Neural crest cell (in vitro differentiated cells): Measurements from ENCODE around the gene MPRIP. TPM values are rescaled to one million over a fixed set of nuclear protein-coding genes. Genes with fewer than 3 reads are reported as not detected.

Experiments
- DNase-seq: peaks from one replicate; pipeline ENCODE4 v3.0.0; 2021; ENCODE audit warnings: low read depth, mixed read lengths, low spot score
- H3K27ac Mint-ChIP-seq: one replicate; pipeline ENCODE4 v1.8.0; 2021; ENCODE audit warnings: mild to moderate bottlenecking, mixed read lengths; ENCODE audit not compliant: unreplicated experiment
- H3K27me3 Mint-ChIP-seq: 2 replicates; pipeline ENCODE4 v1.8.0; 2021; ENCODE audit warnings: low read depth, mild to moderate bottlenecking, mixed read lengths
- H3K36me3 Mint-ChIP-seq: 2 replicates; pipeline ENCODE4 v1.8.0; 2021; ENCODE audit warnings: low read depth, mild to moderate bottlenecking, mixed read lengths
- H3K4me1 Mint-ChIP-seq: 2 replicates; pipeline ENCODE4 v1.8.0; 2021; ENCODE audit warnings: mixed read lengths
- H3K4me3 Mint-ChIP-seq: one replicate; pipeline ENCODE4 v1.8.0; 2021; ENCODE audit warnings: mild to moderate bottlenecking, mixed read lengths
- H3K9me3 Mint-ChIP-seq: 2 replicates; pipeline ENCODE4 v1.8.0; 2021; ENCODE audit warnings: mixed read lengths
- total RNA-seq: library from RNA; stranded (reverse); gene quantifications from 2 replicates; pipeline ENCODE4 v1.2.1, GENCODE V29; 2021
- TF ChIP-seq, protein P1 (sequence below): fragments of 200-600 bp; sonication (generic); conservative IDR thresholded peaks from 2 replicates; pipeline ENCODE4 v1.5.0; 2021; ENCODE audit warnings: antibody characterized with exemption, mild to moderate bottlenecking

MPRIP gene
- total RNA-seq, 1 donor from 2014 or later, result 241 TPM

DNA sequence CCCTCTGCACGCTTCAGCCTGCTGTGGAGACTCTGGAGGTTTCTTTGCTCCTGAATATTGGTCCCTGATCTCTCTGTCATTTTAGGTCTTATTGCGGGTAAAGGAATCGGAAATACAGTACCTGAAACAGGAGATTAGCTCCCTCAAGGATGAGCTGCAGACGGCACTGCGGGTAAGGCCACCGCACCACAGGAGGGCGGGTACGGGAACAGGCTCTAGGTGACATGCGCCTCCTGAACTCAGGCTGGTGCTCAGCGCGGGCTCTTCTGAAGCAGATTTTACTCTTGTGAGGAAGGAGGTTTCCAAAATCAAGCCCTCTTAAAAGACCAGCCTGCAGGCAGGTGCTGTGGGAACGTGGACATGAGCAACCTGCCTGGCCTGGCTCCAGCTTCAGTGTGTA, 134.1 kb downstream of the MPRIP start:
- Mint-ChIP-seq H3K4me3 (no peak overlapping the region), H3K36me3 (peaks cover 15% of the 10 kb centered on the region), H3K27me3 (no peaks in the 10 kb centered on the region), H3K9me3 (no peaks in the 10 kb centered on the region), H3K4me1 (peaks cover 12% of the 10 kb centered on the region), H3K27ac (peak overlapping the region; percentile 27)
- DNase-seq, result no peak
- TF ChIP-seq, protein P1, sequence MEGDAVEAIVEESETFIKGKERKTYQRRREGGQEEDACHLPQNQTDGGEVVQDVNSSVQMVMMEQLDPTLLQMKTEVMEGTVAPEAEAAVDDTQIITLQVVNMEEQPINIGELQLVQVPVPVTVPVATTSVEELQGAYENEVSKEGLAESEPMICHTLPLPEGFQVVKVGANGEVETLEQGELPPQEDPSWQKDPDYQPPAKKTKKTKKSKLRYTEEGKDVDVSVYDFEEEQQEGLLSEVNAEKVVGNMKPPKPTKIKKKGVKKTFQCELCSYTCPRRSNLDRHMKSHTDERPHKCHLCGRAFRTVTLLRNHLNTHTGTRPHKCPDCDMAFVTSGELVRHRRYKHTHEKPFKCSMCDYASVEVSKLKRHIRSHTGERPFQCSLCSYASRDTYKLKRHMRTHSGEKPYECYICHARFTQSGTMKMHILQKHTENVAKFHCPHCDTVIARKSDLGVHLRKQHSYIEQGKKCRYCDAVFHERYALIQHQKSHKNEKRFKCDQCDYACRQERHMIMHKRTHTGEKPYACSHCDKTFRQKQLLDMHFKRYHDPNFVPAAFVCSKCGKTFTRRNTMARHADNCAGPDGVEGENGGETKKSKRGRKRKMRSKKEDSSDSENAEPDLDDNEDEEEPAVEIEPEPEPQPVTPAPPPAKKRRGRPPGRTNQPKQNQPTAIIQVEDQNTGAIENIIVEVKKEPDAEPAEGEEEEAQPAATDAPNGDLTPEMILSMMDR, result no peak

DNA sequence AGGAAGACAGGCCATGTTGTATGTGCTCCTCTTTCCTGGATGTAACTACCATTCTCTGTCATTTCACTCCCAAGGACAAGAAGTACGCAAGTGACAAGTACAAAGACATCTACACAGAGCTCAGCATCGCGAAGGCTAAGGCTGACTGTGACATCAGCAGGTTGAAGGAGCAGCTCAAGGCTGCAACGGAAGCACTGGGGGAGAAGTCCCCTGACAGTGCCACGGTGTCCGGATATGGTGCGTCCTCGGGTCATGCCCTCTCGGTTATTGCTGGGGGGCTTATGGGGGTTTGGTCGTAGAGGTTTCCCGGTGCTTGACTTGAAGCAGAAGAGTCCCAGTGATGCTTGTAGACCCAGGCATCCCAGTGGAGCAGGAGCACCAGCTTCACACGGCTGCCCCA, 134.9 kb downstream of the MPRIP start:
- Mint-ChIP-seq H3K36me3 (peaks cover 18% of the 10 kb centered on the region), H3K9me3 (no peaks in the 10 kb centered on the region), H3K4me3 (no peak overlapping the region), H3K4me1 (peaks cover 3% of the 10 kb centered on the region), H3K27me3 (no peaks in the 10 kb centered on the region), H3K27ac (no peak overlapping the region)
- TF ChIP-seq, protein P1, result no peak
- no peak for DNase-seq

DNA sequence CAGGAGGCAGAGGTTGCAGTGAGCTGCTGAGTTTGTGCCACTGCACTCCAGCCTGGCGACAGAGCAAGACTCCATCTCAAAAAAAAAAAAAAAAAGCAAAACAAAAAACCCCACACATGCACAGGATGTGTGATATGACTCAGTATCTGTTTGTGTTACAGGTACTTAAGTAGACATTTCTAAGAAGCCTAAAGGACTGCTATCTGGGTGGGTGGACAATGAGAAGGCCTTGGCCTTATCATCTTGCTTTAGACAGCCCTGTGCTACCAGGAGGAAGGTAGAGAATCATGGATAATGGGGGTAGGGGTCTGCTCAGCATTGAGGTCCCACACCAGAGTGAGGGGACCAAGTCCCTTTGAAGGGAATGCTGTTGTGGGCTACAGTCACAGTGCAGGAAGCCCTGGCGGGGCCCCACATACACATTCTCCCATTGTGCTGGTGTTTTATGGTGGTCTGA, 137.1 kb downstream of the MPRIP start:
- no peaks in the 10 kb centered on the region for H3K4me1 Mint-ChIP-seq

DNA sequence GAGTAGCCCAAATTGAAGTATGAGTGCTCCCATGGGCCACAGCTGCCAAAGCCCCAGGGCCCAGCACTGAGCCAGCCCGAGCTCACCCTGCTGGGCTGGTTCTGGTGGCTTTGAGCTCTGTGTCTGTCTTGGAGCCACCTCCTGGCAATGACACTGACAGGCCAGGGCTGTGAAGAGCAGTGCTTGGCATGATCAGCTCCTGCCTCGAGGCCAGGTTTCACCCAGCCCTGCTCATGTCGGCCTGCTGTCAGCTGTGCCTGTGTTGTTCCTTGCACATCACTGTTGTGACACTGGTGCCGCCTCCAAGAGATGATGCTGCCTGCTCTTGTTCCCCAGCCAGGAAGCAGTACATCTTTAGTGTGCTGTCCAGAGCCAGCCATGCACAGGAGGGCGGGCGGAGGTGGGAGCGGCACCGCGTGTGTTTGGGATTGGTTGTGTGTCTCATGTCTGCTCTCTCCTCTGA, 137.9 kb downstream of the MPRIP start:
- peaks cover 18% of the 10 kb centered on the region for H3K36me3 Mint-ChIP-seq
- TF ChIP-seq, protein P1, result no peak
- no peak overlapping the region for H3K4me3 Mint-ChIP-seq
- no peaks in the 10 kb centered on the region for H3K9me3 Mint-ChIP-seq
- no peak for DNase-seq
- H3K27me3 Mint-ChIP-seq, result no peaks in the 10 kb centered on the region
- no peaks in the 10 kb centered on the region for H3K4me1 Mint-ChIP-seq
- H3K27ac Mint-ChIP-seq, result no peak overlapping the region

More for the DNA sequence above, 137.1 kb downstream of the MPRIP start:
- no peak for DNase-seq
- Mint-ChIP-seq H3K27ac (no peak overlapping the region), H3K36me3 (peaks cover 18% of the 10 kb centered on the region), H3K27me3 (no peaks in the 10 kb centered on the region), H3K4me3 (no peak overlapping the region), H3K9me3 (no peaks in the 10 kb centered on the region)
- TF ChIP-seq, protein P1, result no peak

DNA sequence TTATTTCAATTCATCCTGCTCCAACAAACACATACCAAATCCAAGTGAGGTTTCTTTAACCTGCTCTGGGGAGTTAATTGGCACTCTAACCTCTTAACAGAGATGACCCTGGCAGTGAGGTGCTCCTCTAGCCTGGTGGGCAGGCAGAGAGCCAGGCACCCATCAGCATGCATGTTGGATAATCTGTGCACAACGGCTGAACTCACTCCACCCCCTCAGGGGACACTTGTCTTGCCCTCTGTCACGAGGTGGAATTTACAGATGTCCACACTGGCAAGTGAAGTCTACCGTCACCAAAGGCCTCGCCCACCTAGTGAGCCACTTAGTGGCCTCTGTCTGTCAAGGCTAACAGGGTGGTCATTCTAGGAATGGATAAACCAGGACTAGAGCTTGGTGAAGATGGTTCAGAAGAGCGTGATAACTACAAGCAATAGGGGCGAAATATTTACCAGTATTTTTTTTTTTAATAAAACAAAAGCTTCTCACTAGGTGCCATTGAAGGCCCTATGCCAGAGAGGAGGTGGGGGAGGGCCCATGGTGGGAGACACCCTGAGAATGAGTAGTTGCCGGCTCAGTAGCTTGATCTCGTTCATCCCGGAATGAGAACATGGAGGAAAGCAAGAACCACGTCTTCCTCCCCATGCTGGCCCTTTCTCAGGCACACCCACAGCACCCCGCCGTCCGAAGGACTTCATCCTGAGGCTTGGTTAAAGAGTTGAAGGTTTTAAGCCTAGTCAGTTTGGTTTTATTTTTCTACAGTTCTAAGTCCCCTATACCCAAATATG, 138.7 kb downstream of the MPRIP start:
- H3K36me3 Mint-ChIP-seq, result peaks cover 18% of the 10 kb centered on the region
- no peak overlapping the region for H3K27ac Mint-ChIP-seq
- no peaks in the 10 kb centered on the region for H3K4me1 Mint-ChIP-seq
- no peaks in the 10 kb centered on the region for H3K27me3 Mint-ChIP-seq
- no peaks in the 10 kb centered on the region for H3K9me3 Mint-ChIP-seq
- H3K4me3 Mint-ChIP-seq, result no peak overlapping the region
- TF ChIP-seq, protein P1, result no peak
- DNase-seq, result no peak
